ENCODE measurements around the gene KIAA0753.

Gene KIAA0753

GRCh38 chr17:6554342-6554741, 86.2 kb downstream of the KIAA0753 start:
- no peak overlapping the region for H3K4me3 ChIP-seq (ENCODE audit: low read length)
- no peaks in the 10 kb centered on the region for H3F3A ChIP-seq (ENCODE audit: control insufficient read depth, insufficient read depth)
- no peaks in the 10 kb centered on the region for H3K9me2 ChIP-seq (replicated peaks; ENCODE audit: control insufficient read depth, low read length)
- H3K27me3 ChIP-seq (ENCODE audit: control insufficient read depth, low read length): peaks cover 24% of the 10 kb centered on the region
- TF ChIP-seq CTCF (IDR thresholded peaks at IDR 0.05; ENCODE audit: low read depth, low read length, poor library complexity, severe bottlenecking) (no peak), EZH2phosphoT487 (IDR thresholded peaks at IDR 0.05; ENCODE audit: borderline replicate concordance, low read length) (no peak)
- H3K36me3 ChIP-seq (ENCODE audit: control insufficient read depth, low read length): no peaks in the 10 kb centered on the region
- H3K27ac ChIP-seq (ENCODE audit: low read depth, low read length): no peak overlapping the region
- no peaks in the 10 kb centered on the region for H3K79me2 ChIP-seq (ENCODE audit: control insufficient read depth, low read length)
- H4K20me1 ChIP-seq (ENCODE audit: control insufficient read depth, insufficient read depth, low read depth, low read length): no peaks in the 10 kb centered on the region
- H3K9me3 ChIP-seq (ENCODE audit: control insufficient read depth, insufficient read depth, low read length): no peaks in the 10 kb centered on the region
- H3K4me2 ChIP-seq (ENCODE audit: low read length): no peak overlapping the region
- no peaks in the 10 kb centered on the region for H3K4me1 ChIP-seq (ENCODE audit: control insufficient read depth, low read length)

GRCh38 chr17:6551869-6552531, 88.5 kb downstream of the KIAA0753 start:
- Histone ChIP-seq H3K27me3 (ENCODE audit: control insufficient read depth, low read length) (peaks cover 24% of the 10 kb centered on the region), H3K27ac (ENCODE audit: low read depth, low read length) (no peak overlapping the region), H3K79me2 (ENCODE audit: control insufficient read depth, low read length) (no peaks in the 10 kb centered on the region), H3K4me3 (ENCODE audit: low read length) (no peak overlapping the region), H3K4me2 (ENCODE audit: low read length) (no peak overlapping the region), H3K9me3 (ENCODE audit: control insufficient read depth, insufficient read depth, low read length) (no peaks in the 10 kb centered on the region), H3F3A (ENCODE audit: control insufficient read depth, insufficient read depth) (no peaks in the 10 kb centered on the region), H3K9me2 (replicated peaks; ENCODE audit: control insufficient read depth, low read length) (no peaks in the 10 kb centered on the region), H4K20me1 (ENCODE audit: control insufficient read depth, insufficient read depth, low read depth, low read length) (no peaks in the 10 kb centered on the region), H3K4me1 (ENCODE audit: control insufficient read depth, low read length) (no peaks in the 10 kb centered on the region), H3K36me3 (ENCODE audit: control insufficient read depth, low read length) (no peaks in the 10 kb centered on the region)
- no peak for TF ChIP-seq EZH2phosphoT487 (IDR thresholded peaks at IDR 0.05; ENCODE audit: borderline replicate concordance, low read length)
- no peak for TF ChIP-seq CTCF (IDR thresholded peaks at IDR 0.05; ENCODE audit: low read depth, low read length, poor library complexity, severe bottlenecking)

- H3K36me3 ChIP-seq (ENCODE audit: control insufficient read depth, low read length): no peaks in the 10 kb centered on the region
- no peaks in the 10 kb centered on the region for H3F3A ChIP-seq (ENCODE audit: control insufficient read depth, insufficient read depth)
- no peak for TF ChIP-seq CTCF (IDR thresholded peaks at IDR 0.05; ENCODE audit: low read depth, low read length, poor library complexity, severe bottlenecking)
- no peak for TF ChIP-seq EZH2phosphoT487 (IDR thresholded peaks at IDR 0.05; ENCODE audit: borderline replicate concordance, low read length)
- H3K4me2 ChIP-seq (ENCODE audit: low read length): no peak overlapping the region
- no peaks in the 10 kb centered on the region for H3K9me2 ChIP-seq (replicated peaks; ENCODE audit: control insufficient read depth, low read length)
- no peaks in the 10 kb centered on the region for H4K20me1 ChIP-seq (ENCODE audit: control insufficient read depth, insufficient read depth, low read depth, low read length)
- H3K4me1 ChIP-seq (ENCODE audit: control insufficient read depth, low read length): no peaks in the 10 kb centered on the region
- no peaks in the 10 kb centered on the region for H3K9me3 ChIP-seq (ENCODE audit: control insufficient read depth, insufficient read depth, low read length)
- no peak overlapping the region for H3K4me3 ChIP-seq (ENCODE audit: low read length)
- H3K27me3 ChIP-seq (ENCODE audit: control insufficient read depth, low read length): peaks cover 23% of the 10 kb centered on the region
- H3K27ac ChIP-seq (ENCODE audit: low read depth, low read length): no peak overlapping the region
- no peaks in the 10 kb centered on the region for H3K79me2 ChIP-seq (ENCODE audit: control insufficient read depth, low read length)
Measured at GRCh38 chr17:6551356-6551755, 89.2 kb downstream of the KIAA0753 start.
